ENCODE data around the gene TDRKH.

Gene TDRKH

DNA sequence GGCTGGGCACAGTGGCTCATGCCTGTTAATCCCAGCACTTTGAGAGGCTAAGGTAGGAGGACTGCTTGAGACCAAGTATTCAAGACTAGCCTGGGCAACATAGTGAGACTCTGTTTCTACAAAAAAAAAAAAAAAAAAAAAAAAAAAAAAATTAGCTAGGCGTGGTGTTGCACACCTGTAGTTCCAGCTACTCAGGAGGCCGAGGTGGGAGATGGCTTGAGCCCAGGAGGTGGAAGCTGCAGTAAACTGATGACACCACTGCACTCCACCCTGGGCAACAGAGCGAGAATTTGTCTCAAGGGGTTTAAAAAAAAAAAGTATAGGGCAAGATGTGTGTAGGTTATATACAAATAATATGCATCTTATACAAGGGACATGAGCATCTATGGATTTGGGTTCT, 2.6 kb downstream of the TDRKH start:
- Histone ChIP-seq H2AFZ (ENCODE audit: low read length) (no peak overlapping the region), H3K9me2 (replicated peaks; ENCODE audit: insufficient read depth, low read length) (no peaks in the 10 kb centered on the region), H3F3A (ENCODE audit: insufficient read depth, low read length) (peaks cover 3% of the 10 kb centered on the region; the same call in 1 of the 2 replicates), H3K9ac (ENCODE audit: low read length) (no peak overlapping the region), H3K27me3 (replicated peaks; ENCODE audit: insufficient read depth, low read length) (no peaks in the 10 kb centered on the region), H3K4me3 (ENCODE audit: low read length) (no peak overlapping the region), H3K4me1 (ENCODE audit: low read length) (peaks cover 20% of the 10 kb centered on the region), H4K20me1 (ENCODE audit: insufficient read depth, low read length) (no peaks in the 10 kb centered on the region), H3K9me3 (replicated peaks; ENCODE audit: insufficient read depth, low read length) (no peaks in the 10 kb centered on the region), H3K79me2 (ENCODE audit: low read length) (peaks cover 10% of the 10 kb centered on the region; the same call in 1 of the 2 replicates), H3K27ac (ENCODE audit: low read length) (no peak overlapping the region), H3K36me3 (replicated peaks; ENCODE audit: insufficient read depth, low read length) (no peaks in the 10 kb centered on the region), H3K4me2 (ENCODE audit: low read depth, low read length) (no peak overlapping the region)
- TF ChIP-seq EZH2 (optimal IDR thresholded peaks at IDR 0.05; ENCODE audit: low read depth, low read length) (no peak), CTCF (IDR thresholded peaks at IDR 0.05; ENCODE audit: low read length) (no peak), EZH2phosphoT487 (IDR thresholded peaks at IDR 0.05; ENCODE audit: low read length) (no peak)
- DNase-seq: no peak

DNA sequence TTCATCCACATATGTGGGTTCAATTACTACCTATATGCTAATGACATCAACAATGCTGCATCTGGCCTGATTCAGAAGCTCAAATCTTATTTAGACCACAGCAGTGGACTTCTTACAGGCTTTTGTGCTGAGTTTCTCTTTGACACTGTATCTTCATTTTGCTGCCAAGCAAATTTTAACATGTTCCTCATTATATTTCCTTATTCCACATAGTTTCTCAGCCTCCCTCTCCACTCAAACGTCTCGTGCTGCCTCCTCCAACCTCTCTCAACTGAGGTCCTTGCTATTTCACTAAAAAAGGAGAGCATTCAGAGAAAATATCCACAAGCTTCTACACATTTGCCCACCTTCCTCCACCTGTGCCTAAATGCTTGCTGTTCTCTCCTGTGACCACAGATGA, 6.5 kb downstream of the TDRKH start:
- no peak for DNase-seq
- Histone ChIP-seq H3K36me3 (replicated peaks; ENCODE audit: insufficient read depth, low read length) (no peaks in the 10 kb centered on the region), H3F3A (ENCODE audit: insufficient read depth, low read length) (peaks cover 17% of the 10 kb centered on the region), H3K79me2 (ENCODE audit: low read length) (no peaks in the 10 kb centered on the region), H3K9me2 (replicated peaks; ENCODE audit: insufficient read depth, low read length) (no peaks in the 10 kb centered on the region), H2AFZ (ENCODE audit: low read length) (no peak overlapping the region), H3K4me1 (ENCODE audit: low read length) (peaks cover 40% of the 10 kb centered on the region), H3K27me3 (replicated peaks; ENCODE audit: insufficient read depth, low read length) (no peaks in the 10 kb centered on the region), H3K9ac (ENCODE audit: low read length) (no peak overlapping the region), H3K27ac (ENCODE audit: low read length) (no peak overlapping the region), H4K20me1 (ENCODE audit: insufficient read depth, low read length) (no peaks in the 10 kb centered on the region), H3K9me3 (replicated peaks; ENCODE audit: insufficient read depth, low read length) (no peaks in the 10 kb centered on the region), H3K4me2 (ENCODE audit: low read depth, low read length) (no peak overlapping the region), H3K4me3 (ENCODE audit: low read length) (no peak overlapping the region)
- TF ChIP-seq EZH2phosphoT487 (IDR thresholded peaks at IDR 0.05; ENCODE audit: low read length) (no peak), CTCF (IDR thresholded peaks at IDR 0.05; ENCODE audit: low read length) (no peak), EZH2 (optimal IDR thresholded peaks at IDR 0.05; ENCODE audit: low read depth, low read length) (no peak)

DNA sequence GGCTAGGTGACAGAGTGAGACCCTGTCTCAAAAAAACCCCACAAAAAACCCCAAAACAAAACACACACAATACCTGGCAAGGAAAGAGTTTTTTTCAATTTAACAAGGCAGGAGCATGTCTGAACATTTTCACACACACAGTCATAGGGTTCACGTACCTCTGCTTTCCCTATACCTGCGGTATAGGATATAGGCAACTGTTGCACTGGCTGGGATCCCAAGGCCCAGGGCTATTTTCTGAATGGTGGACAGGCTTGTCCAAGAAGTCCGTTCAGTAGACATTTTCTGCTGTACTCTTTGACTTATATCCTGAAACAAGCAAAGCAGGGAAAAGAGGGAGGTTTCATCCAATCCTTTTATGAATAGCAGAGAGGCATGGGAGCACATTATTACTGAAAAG, 7.6 kb downstream of the TDRKH start:
- Histone ChIP-seq H3K27me3 (replicated peaks; ENCODE audit: insufficient read depth, low read length) (no peaks in the 10 kb centered on the region), H3F3A (ENCODE audit: insufficient read depth, low read length) (peaks cover 17% of the 10 kb centered on the region), H4K20me1 (ENCODE audit: insufficient read depth, low read length) (no peaks in the 10 kb centered on the region), H3K27ac (ENCODE audit: low read length) (no peak overlapping the region), H3K79me2 (ENCODE audit: low read length) (no peaks in the 10 kb centered on the region), H3K4me1 (ENCODE audit: low read length) (peaks cover 42% of the 10 kb centered on the region), H3K9me3 (replicated peaks; ENCODE audit: insufficient read depth, low read length) (no peaks in the 10 kb centered on the region), H3K4me3 (ENCODE audit: low read length) (no peak overlapping the region), H3K36me3 (replicated peaks; ENCODE audit: insufficient read depth, low read length) (no peaks in the 10 kb centered on the region), H3K9me2 (replicated peaks; ENCODE audit: insufficient read depth, low read length) (no peaks in the 10 kb centered on the region), H3K9ac (ENCODE audit: low read length) (no peak overlapping the region), H2AFZ (ENCODE audit: low read length) (no peak overlapping the region), H3K4me2 (ENCODE audit: low read depth, low read length) (no peak overlapping the region)
- no peak for DNase-seq
- TF ChIP-seq CTCF (IDR thresholded peaks at IDR 0.05; ENCODE audit: low read length) (no peak), EZH2 (optimal IDR thresholded peaks at IDR 0.05; ENCODE audit: low read depth, low read length) (no peak), EZH2phosphoT487 (IDR thresholded peaks at IDR 0.05; ENCODE audit: low read length) (no peak)

Measured in MM.1S (cell line).